ENCODE measurements around the gene GSTCD.
"Not testable (repeated sequence)": the region's sequence is repeated elsewhere in the genome, so short reads cannot be mapped to it uniquely, and the experiment has no call there.

GSTCD gene

DNA sequence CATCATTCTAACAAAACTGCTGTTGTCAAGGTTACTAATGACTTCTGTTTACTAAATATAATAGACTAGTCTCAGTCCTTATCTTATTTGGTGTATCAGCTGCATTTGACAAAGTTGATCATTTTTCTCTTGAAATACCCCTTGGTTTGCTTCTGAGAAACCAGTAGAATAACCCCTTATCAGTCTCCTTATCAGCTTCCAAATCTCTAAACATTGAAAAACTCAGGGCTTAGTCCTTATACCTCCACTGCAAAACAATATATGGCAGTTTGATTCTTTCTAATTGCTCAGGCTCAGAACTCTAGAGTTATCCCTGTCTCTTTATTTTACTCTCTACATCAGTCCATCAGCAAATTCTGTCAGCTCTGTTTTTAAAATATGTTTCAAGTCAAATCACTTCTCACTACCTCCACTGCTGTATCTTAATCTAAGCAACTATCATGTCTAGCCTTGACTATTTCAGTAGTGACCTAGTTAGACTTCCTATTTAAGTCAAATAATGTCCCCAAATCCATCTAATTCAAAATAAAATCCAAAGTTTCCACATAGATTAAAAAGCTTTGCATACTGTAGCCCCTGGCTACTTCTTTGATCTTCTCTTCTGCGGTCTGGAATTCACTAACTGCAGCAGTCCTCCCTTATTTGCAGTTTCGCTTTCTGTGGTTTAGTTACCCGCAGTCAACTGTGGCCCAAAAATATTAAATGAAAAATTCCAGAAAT is 99.6 kb downstream of the GSTCD start:
- no peak for DNase-seq

DNA sequence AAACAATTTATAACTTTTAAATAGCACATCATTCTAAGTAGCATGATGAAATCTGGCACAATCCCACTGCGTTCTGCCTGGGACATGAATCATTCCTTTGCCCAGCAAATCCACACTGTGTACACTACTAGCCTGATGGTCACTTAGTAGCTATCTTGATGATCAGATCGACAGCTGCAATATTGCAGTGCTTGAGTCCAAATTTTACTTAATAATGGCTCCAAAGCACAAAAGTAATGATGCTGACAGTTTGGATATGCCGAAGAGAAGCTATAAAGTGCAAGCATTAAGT is 100.1 kb downstream of the GSTCD start:
- DNase-seq: no peak

GRCh38 chr4:105815701-105816100 is 107.1 kb downstream of the GSTCD start:
- DNase-seq: no peak

- DNase-seq: no peak
Observed at GRCh38 chr4:105822061-105822460, 113.5 kb downstream of the GSTCD start.

DNA sequence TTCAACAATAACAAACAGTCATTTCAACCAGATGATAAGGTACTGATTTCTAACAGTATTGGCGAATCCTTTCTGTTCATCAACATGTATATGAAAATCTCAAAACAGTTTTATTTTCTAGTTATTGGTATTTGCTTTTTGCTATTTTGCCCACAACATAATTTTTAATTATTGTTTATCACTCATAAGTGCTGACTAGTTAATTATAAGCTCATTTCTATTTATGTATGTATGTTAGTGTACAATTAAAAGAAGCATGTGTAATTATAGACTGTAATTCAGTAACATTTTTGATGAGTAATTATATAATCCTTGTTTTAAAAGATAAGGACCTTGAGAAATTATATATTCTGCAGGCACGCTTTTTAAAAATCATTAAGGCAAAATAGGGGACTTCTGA is 119.5 kb downstream of the GSTCD start:
- DNase-seq: no peak

DNA sequence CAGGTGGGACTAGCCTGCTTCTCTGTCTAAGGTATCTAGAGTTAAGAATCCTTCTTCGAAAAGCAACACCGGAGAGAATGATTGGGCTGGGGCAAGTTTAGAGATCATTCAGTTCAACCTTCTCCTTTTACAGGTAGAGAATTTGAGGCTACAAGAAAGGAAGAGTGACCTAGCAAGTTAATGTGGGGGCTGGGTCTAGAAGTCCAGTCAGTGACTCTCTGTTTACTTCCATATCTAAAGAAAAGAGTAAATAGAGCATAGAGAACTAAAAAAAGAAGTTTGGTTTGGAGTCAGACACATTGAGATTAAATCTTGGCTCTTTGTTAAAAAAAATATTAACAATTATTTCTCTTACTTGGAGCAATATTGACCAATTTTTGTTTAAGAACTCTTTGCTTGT is 122.6 kb downstream of the GSTCD start:
- DNase-seq: no peak

DNA sequence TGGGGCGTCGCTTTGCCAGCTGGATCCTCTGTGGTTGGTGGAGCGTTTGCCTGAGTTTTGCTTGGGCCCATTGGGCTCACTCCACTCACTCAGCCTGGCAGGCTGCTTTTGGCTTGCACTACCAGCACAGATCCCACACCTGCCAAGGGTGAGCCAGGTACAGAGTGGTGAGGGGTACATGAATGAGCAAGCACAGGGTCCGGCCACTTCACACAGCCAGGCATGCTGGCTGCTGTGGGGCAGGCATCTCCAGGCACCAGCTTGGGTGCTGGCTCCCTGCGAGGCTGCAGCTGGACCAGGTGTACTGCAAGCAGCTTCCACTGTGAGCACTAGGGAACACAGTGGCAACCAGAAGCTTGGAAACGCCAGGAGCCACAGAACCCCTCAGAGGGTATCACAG is 126.6 kb downstream of the GSTCD start:
- DNase-seq: no peak

DNA sequence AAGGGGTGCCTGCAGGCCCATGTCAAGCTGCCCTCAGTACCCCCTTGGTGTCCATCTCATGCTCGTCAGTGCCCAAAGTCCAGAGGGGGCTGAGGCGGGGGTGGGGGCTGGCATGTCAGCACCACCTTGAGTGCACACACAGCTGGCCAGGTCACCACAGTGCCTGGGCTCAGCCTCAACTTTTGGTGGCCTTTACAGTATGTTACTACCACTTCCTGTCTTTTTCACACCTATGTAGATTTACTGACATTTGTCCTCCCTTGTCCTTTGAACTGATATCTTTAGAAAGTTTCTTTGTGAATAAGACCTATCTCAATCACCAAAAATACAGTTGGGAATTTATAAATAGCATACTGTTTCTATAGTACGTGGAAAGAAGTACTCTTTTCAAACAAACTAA is 128.0 kb downstream of the GSTCD start:
- no peak for DNase-seq

DNA sequence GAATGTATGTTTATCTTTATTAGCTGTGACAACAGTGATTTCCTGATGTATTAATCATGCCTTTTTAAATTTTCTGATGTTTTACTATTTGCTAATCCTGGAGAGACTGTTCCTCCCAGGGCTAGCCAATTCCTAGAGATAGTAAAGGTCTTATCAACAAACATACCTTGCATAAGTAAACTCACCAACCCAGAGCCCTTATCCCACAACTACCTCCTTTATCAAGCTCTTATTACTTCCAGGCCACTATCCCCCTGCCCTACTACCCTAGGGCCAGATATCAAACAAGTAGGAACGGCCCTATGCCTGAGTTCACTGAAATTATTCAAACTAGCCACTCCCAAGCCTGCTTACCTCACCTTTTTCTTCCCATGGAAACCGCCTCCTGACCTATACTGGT is 128.5 kb downstream of the GSTCD start:
- DNase-seq: no peak

GRCh38 chr4:105838082-105838481 is 129.5 kb downstream of the GSTCD start:
- DNase-seq: no peak

- no peak for DNase-seq
Observed at GRCh38 chr4:105840426-105841174, 132.0 kb downstream of the GSTCD start.

DNA sequence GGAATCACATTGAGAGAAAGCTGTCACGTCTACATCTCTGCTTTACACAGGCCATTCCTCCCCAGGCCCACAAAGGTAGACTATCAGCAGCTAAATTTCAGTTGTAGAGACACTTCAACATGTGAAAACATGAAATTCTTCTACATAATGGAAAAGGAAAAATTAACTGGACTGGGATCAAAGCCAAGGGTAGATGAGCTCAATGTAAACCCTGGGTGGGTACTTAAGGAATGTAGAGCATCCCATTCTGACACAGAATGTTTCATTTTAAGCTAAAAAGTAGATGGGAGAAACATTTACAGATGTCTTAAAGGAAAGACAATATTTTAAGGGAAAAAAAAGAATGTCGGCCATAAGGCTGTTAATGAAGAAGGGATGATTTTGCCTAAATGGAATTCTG is 135.4 kb downstream of the GSTCD start:
- no peak for DNase-seq

DNA sequence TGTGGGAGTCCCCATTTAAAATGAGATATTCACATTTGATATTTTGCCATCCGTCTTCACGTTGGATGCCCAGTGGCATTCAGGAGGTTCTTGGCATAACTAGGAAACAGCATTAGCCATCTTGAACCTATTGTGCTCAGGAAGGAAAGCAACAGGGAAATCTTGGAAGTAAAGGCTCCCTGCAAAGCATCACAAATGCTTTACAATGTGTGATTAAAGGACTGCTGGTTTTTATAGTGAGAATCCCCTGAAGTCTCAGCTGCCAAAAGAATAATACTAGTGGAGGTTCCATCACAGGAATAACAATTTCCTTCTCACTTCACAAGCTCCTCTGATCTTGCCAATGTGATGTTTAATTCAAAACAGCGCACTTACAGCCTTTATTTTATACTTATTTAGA is 137.0 kb downstream of the GSTCD start:
- no peak for DNase-seq

DNA sequence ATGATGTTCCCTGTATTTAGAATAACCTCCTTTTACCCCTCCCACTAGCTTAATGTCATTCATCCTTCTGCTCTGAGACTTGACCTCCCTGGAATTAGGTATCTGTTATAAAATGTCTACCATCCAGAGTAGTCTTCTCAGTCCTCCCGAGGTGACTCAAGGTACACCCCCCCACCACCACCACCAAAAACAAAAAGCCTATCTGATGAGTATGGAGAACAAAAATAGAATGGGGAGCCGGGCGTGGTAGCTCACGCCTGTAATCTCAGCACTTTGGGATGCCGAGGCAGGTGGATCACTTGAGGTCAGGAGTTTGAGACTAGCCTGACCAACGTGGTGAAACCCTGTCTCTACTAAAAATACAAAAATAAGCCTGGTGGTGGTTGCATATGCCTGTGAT is 139.8 kb downstream of the GSTCD start:
- DNase-seq: not testable (repeated sequence)

- DNase-seq: no peak
Observed at GRCh38 chr4:105851196-105851595, 142.6 kb downstream of the GSTCD start.

GRCh38 chr4:105852230-105852629 is 143.6 kb downstream of the GSTCD start:
- DNase-seq: not testable (repeated sequence)

GRCh38 chr4:105858466-105859040 is 150.0 kb downstream of the GSTCD start:
- DNase-seq: no peak

DNA sequence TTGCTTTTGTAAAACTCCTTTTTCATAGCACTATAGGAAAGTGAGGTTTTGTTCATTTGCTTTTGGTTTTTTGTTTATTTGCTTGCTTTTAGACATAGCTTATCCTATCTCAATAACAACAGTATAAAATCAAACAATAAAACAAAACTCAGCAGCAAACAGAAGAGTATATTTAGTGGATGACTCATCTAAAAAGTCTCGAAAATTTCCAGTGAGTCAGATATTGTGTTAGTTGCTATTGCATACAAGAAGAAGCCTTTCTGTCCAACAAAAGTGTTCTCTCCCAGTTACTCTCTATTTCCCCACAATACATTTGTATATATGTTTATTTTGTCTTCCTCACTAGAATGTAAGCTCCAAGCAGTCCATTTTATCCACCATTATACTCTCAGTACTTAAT is 150.6 kb downstream of the GSTCD start:
- DNase-seq: no peak

DNA sequence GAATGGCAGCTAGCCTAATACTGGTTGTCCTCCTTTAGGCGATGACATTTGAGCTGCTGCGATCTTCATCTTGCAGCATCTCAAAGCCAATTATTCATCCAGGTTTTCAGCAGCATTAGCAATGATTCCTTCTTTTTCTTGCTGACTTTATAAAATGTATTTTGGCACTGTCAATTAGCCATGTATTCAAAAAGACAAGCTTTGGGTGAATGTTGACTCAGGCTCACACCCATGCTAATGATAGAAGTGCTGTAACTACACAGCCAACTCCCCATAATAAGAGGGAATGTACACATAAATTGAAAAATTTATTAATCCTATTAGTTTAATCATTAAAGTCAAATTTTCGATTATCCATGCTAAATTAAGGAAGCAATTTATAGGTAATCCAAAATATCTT is 162.4 kb downstream of the GSTCD start:
- DNase-seq: no peak

GRCh38 chr4:105871997-105872396 is 163.4 kb downstream of the GSTCD start:
- no peak for DNase-seq

DNA sequence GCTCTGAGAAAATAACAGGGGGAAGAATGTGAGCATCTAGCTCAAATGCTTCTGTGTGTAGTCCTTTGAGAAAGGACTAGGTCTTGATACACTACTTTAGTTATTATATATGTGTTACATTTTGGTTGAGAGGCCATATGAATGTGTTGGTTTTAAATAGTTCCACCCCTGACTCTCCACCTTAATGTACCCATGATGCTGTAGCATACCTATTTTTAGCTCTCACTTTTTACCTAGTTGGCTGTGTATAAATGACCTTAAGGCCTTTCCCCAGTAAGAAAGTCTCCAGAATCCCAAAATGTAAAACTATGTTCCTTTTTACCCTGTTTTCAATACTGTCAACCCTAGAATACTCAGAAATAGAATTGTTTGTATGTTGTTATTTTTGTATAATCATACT is 166.6 kb downstream of the GSTCD start:
- DNase-seq: no peak

GRCh38 chr4:105878668-105879067 is 170.1 kb downstream of the GSTCD start:
- DNase-seq: no peak

- no peak for DNase-seq
Observed at GRCh38 chr4:105887508-105887907, 178.9 kb downstream of the GSTCD start.
